H1 (cell line): ENCODE results near the gene ZNF610. TPM values are rescaled to one million over a fixed set of nuclear protein-coding genes. Genes with fewer than 3 reads are reported as not detected.

Source experiments
- CTCF ChIA-PET: fragments of 300-600 bp; sonication (Branson Sonifier 250); formaldehyde crosslinking; loops from one replicate; lab custom pipeline; 2021; ENCODE audit not compliant: partially characterized antibody; lab: Charles Lee
- POLR2A ChIA-PET: fragments of 300-600 bp; sonication (Branson Sonifier 250); formaldehyde crosslinking; loops from one replicate; lab custom pipeline; 2021; ENCODE audit warnings: inconsistent platforms; ENCODE audit not compliant: partially characterized antibody; lab: Charles Lee
- DNase-seq, 2 experiments: peaks; one replicate each; pipeline versions ENCODE4 v3.0.0 to v3.0.0-alpha.2; 2010 to 2022; ENCODE audit warnings: low spot score in 2 of 2, low read depth in 1 of 2, mixed read lengths in 1 of 2
- FAIRE-seq: peaks from 2 replicates; lab custom pipeline; 2011; peaks lifted over from hg19 to GRCh38; lab: Jason Lieb, UNC
- H2AFZ ChIP-seq: 2 replicates; pipeline ENCODE4 v1.8.1; 2012; ENCODE audit warnings: low read length, inconsistent platforms
- H2AK5ac ChIP-seq: 2 replicates; pipeline ENCODE4 v1.6.1; 2013; ENCODE audit warnings: low read depth, low read length
- H2BK120ac ChIP-seq: replicated peaks from 2 replicates; pipeline ENCODE3; 2013; ENCODE audit warnings: low read depth, low read length, inconsistent platforms
- H2BK12ac ChIP-seq: 2 replicates; pipeline ENCODE4 v1.6.1; 2013; ENCODE audit warnings: low read depth, low read length
- H2BK15ac ChIP-seq: 2 replicates; pipeline ENCODE4 v1.6.1; 2013; ENCODE audit warnings: low read length
- H2BK20ac ChIP-seq: 2 replicates; pipeline ENCODE4 v1.6.1; 2013; ENCODE audit warnings: low read length
- H2BK5ac ChIP-seq: 2 replicates; pipeline ENCODE4 v1.6.1; 2013; ENCODE audit warnings: low read depth, low read length
- H3K14ac ChIP-seq: 2 replicates; pipeline ENCODE4 v1.6.1; 2013; ENCODE audit warnings: inconsistent platforms; ENCODE audit not compliant: insufficient read length
- H3K18ac ChIP-seq: 2 replicates; pipeline ENCODE4 v1.6.1; 2013; ENCODE audit warnings: low read length; ENCODE audit errors: extremely low read depth
- H3K23ac ChIP-seq: 2 replicates; pipeline ENCODE4 v1.6.1; 2013; ENCODE audit warnings: inconsistent platforms; ENCODE audit not compliant: insufficient read length
- H3K23me2 ChIP-seq: 2 replicates; pipeline ENCODE4 v1.6.1; 2013; ENCODE audit warnings: low read depth, low read length
- H3K27ac ChIP-seq: 2 replicates; pipeline ENCODE4 v1.6.1; 2011; ENCODE audit warnings: low read depth, low read length, inconsistent platforms
- H3K27me3 ChIP-seq, 4 experiments: replicated peaks in 1 of 4; 1 replicate in 1 of 4; 2 replicates in 3 of 4; pipeline versions ENCODE4 v1.6.1 to v1.8.1; 2011 to 2013; ENCODE audit warnings: low read length in 3 of 4, mild to moderate bottlenecking in 3 of 4, inconsistent platforms in 2 of 4, mixed read lengths in 2 of 4, moderate library complexity in 1 of 4; ENCODE audit not compliant: control insufficient read depth in 3 of 4, insufficient read depth in 3 of 4; ENCODE audit errors: extremely low read depth in 1 of 4
- H3K36me3 ChIP-seq, 4 experiments: 2 replicates each; pipeline versions ENCODE4 v1.6.1 to v1.8.1; 2011 to 2013; ENCODE audit warnings: mild to moderate bottlenecking in 4 of 4, low read length in 3 of 4, moderate library complexity in 2 of 4, control low read depth in 1 of 4, inconsistent platforms in 1 of 4; ENCODE audit not compliant: insufficient read depth in 4 of 4, control insufficient read depth in 2 of 4
- H3K4ac ChIP-seq: replicated peaks from 2 replicates; pipeline ENCODE3; 2013; ENCODE audit warnings: low read length, low read depth, mixed read lengths, inconsistent platforms; ENCODE audit not compliant: insufficient read length
- H3K4me1 ChIP-seq, 4 experiments: replicated peaks in 1 of 4; 1 replicate in 1 of 4; 2 replicates in 3 of 4; pipeline versions ENCODE4 v1.6.1 to v1.8.1; 2011 to 2013; ENCODE audit warnings: low read length in 3 of 4, inconsistent platforms in 2 of 4, mixed read lengths in 1 of 4; ENCODE audit not compliant: insufficient read depth in 4 of 4, control insufficient read depth in 3 of 4
- H3K4me2 ChIP-seq, 2 experiments: 2 replicates each; pipeline versions ENCODE4 v1.6.1 to v1.8.1; 2011 to 2013; ENCODE audit warnings: low read depth in 2 of 2, low read length in 2 of 2, control low read depth in 1 of 2, inconsistent platforms in 1 of 2, mild to moderate bottlenecking in 1 of 2; ENCODE audit not compliant: insufficient read depth in 1 of 2
- H3K4me3 ChIP-seq, 4 experiments: fragments of 200-600, 300-600 bp in 1 of 4; sonication (generic), shearing (Covaris generic), sonication (Bioruptor Twin) in 1 of 4; 2 replicates each; pipeline versions ENCODE4 v1.5.1 to v1.8.1; 2011 to 2016; ENCODE audit warnings: low read length in 4 of 4, low read depth in 3 of 4, control low read depth in 2 of 4, inconsistent platforms in 2 of 4, mild to moderate bottlenecking in 2 of 4, mixed read lengths in 1 of 4, moderate library complexity in 1 of 4; ENCODE audit not compliant: insufficient read depth in 2 of 4; ENCODE audit errors: extremely low read depth in 1 of 4
- H3K56ac ChIP-seq: replicated peaks from 2 replicates; pipeline ENCODE3; 2013; ENCODE audit warnings: low read depth, mild to moderate bottlenecking, mixed read lengths, low read length, inconsistent platforms; ENCODE audit not compliant: insufficient read length
- H3K79me1 ChIP-seq: 2 replicates; pipeline ENCODE4 v1.6.1; 2013; ENCODE audit warnings: low read depth, low read length, control low read depth
- H3K79me2 ChIP-seq, 2 experiments: 2 replicates each; pipeline versions ENCODE4 v1.6.1 to v1.8.1; 2012 to 2013; ENCODE audit warnings: low read length in 2 of 2, mild to moderate bottlenecking in 2 of 2, inconsistent platforms in 1 of 2; ENCODE audit not compliant: insufficient read depth in 2 of 2, control insufficient read depth in 1 of 2
- H3K9ac ChIP-seq, 4 experiments: replicated peaks in 1 of 4; 1 replicate in 1 of 4; 2 replicates in 3 of 4; pipeline versions ENCODE4 v1.6.1 to v1.8.1; 2011 to 2013; ENCODE audit warnings: low read depth in 3 of 4, low read length in 3 of 4, control low read depth in 2 of 4, mild to moderate bottlenecking in 2 of 4, moderate library complexity in 2 of 4, inconsistent platforms in 1 of 4; ENCODE audit errors: extremely low read depth in 1 of 4
- H3K9me3 ChIP-seq, 2 experiments: 2 replicates each; pipeline versions ENCODE4 v1.6.1 to v1.8.1; 2012 to 2013; ENCODE audit warnings: mild to moderate bottlenecking in 2 of 2, moderate library complexity in 2 of 2, control low read depth in 1 of 2, inconsistent platforms in 1 of 2, low read depth in 1 of 2, low read length in 1 of 2, mixed read lengths in 1 of 2; ENCODE audit not compliant: insufficient read depth in 2 of 2
- H4K20me1 ChIP-seq, 2 experiments: replicated peaks in 1 of 2; 2 replicates each; pipeline versions ENCODE3 to v1.8.1; 2011 to 2013; ENCODE audit warnings: inconsistent platforms in 2 of 2, low read length in 2 of 2, mild to moderate bottlenecking in 1 of 2; ENCODE audit not compliant: insufficient read depth in 2 of 2, control insufficient read depth in 1 of 2
- H4K5ac ChIP-seq: 2 replicates; pipeline ENCODE4 v1.6.1; 2013; ENCODE audit warnings: low read length, low read depth, mixed read lengths, inconsistent platforms; ENCODE audit not compliant: insufficient read length
- H4K8ac ChIP-seq: 2 replicates; pipeline ENCODE4 v1.8.0; 2013; ENCODE audit warnings: mild to moderate bottlenecking, moderate library complexity, low read length, inconsistent platforms; ENCODE audit not compliant: insufficient read depth; ENCODE audit errors: extremely low read depth
- H4K91ac ChIP-seq: replicated peaks from 2 replicates; pipeline ENCODE3; 2013; ENCODE audit warnings: low read length, mixed read lengths, inconsistent platforms; ENCODE audit not compliant: insufficient read length
- BRCA1 ChIP-seq: IDR thresholded peaks from 2 replicates; pipeline ENCODE4 v1.6.1; 2012; ENCODE audit warnings: low read depth, low read length, improper control_type of control experiment
- HDAC2 ChIP-seq, 2 experiments: fragments of 300-600 bp in 1 of 2; sonication (generic) in 1 of 2; IDR thresholded peaks; 2 replicates each; pipeline ENCODE4 v1.6.1; 2011 to 2012; ENCODE audit warnings: low read depth in 2 of 2, low read length in 2 of 2, mild to moderate bottlenecking in 2 of 2, moderate library complexity in 2 of 2, borderline replicate concordance in 1 of 2, inconsistent platforms in 1 of 2
- JUND ChIP-seq: IDR thresholded peaks from 2 replicates; pipeline ENCODE4 v1.6.1; 2011; ENCODE audit warnings: mild to moderate bottlenecking, improper control_type of control experiment, low read length
- KDM5A ChIP-seq: fragments of 200-600 bp; IDR thresholded peaks from 2 replicates; pipeline ENCODE4 v1.7.1; 2012; ENCODE audit warnings: mild to moderate bottlenecking, low read length, inconsistent platforms, mixed read lengths
- MAX ChIP-seq: IDR thresholded peaks from 2 replicates; pipeline ENCODE4 v1.6.1; 2012; ENCODE audit warnings: inconsistent platforms
- SIN3A ChIP-seq, 2 experiments: IDR thresholded peaks in 1 of 2; conservative IDR thresholded peaks in 1 of 2; 2 replicates each; pipeline ENCODE4 v1.6.1; 2011 to 2012; ENCODE audit warnings: low read length in 2 of 2, improper control_type of control experiment in 1 of 2, low read depth in 1 of 2, mild to moderate bottlenecking in 1 of 2
- SIX5 ChIP-seq: IDR thresholded peaks from 2 replicates; pipeline ENCODE4 v1.6.1; 2011; ENCODE audit warnings: mild to moderate bottlenecking, low read depth, low read length
- SRF ChIP-seq: IDR thresholded peaks from 2 replicates; pipeline ENCODE4 v1.6.1; 2011; ENCODE audit warnings: mild to moderate bottlenecking, low read depth, low read length, moderate library complexity
- TAF1 ChIP-seq: IDR thresholded peaks from 2 replicates; pipeline ENCODE4 v1.6.1; 2011; ENCODE audit warnings: mild to moderate bottlenecking, low read depth, low read length
- TAF7 ChIP-seq: optimal IDR thresholded peaks from 2 replicates; pipeline ENCODE3; 2011; ENCODE audit warnings: low read depth, mild to moderate bottlenecking, inconsistent platforms, low read length, moderate library complexity, borderline replicate concordance
- TBP ChIP-seq: IDR thresholded peaks from 2 replicates; pipeline ENCODE4 v1.6.1; 2011; ENCODE audit warnings: low read depth, low read length, improper control_type of control experiment
- YY1 ChIP-seq: IDR thresholded peaks from 2 replicates; pipeline ENCODE4 v1.6.1; 2011; ENCODE audit warnings: low read depth, mild to moderate bottlenecking, low read length
- WGBS, 2 experiments: shearing (Covaris generic) in 1 of 2; methylation state at CpG; one replicate each; pipeline versions ENCODE4 v1.1.6 to v1.1.7; 2013 to 2015; ENCODE audit warnings: low lambda C conversion rate in 2 of 2, mixed read lengths in 2 of 2, inconsistent platforms in 1 of 2, low coverage in 1 of 2, missing lambda C conversion rate in 1 of 2; ENCODE audit not compliant: insufficient replicate concordance in 2 of 2, insufficient coverage in 1 of 2, insufficient read length in 1 of 2; ENCODE audit errors: extremely low coverage in 1 of 2, missing lambda C conversion rate in 1 of 2; 5-methylcytosine and 5-hydroxymethylcytosine counted together
- polyA plus RNA-seq, 7 experiments: library from polyadenylated mRNA; depleted of rRNA in 3 of 7; stranded (reverse) in 5 of 7; unstranded in 2 of 7; fragments of >200 nt in 5 of 7; fragments of 200-250 nt in 2 of 7; gene quantifications; 1 replicate in 5 of 7; 2 replicates in 1 of 7; 4 replicates in 1 of 7; pipeline versions ENCODE4 v1.2.1 to v1.2.3, GENCODE V29; 2011 to 2013; ENCODE audit warnings: missing spikeins in 2 of 7, mixed read lengths in 2 of 7
- total RNA-seq: library from RNA; stranded (reverse); fragmentation: NEBNext Ultra II Directional; extraction: Animal tissue kit (Norgen Biotek cat#: 25700); gene quantifications from 2 replicates; pipeline ENCODE4 v1.2.1, GENCODE V29; 2021

The ZNF610 gene
- total and polyA plus RNA-seq, 2 of the 8 experiments (the other 6 are each of a cell fraction or from before 2014, with no cell fraction given) = 2.4 to 5.4 TPM

- ChIA-PET POLR2A (no interaction called here), CTCF (no interaction called here)
- Histone ChIP-seq H4K20me1 (no peaks in the 10 kb centered on the region), H3K27ac (no peak overlapping the region), H4K5ac (no peak overlapping the region), H3K36me3 (peaks cover 0 to 45% (median 0%) of the 10 kb centered on the region in 4 experiments; a peak in 5 of 8 replicates), H3K9ac (no peak overlapping the region), H4K8ac (no peak overlapping the region; the same call in 1 of the 2 replicates), H3K23me2 (no peaks in the 10 kb centered on the region), H3K4me2 (no peak overlapping the region), H3K79me2 (no peaks in the 10 kb centered on the region), H3K27me3 (no peaks in the 10 kb centered on the region), H3K23ac (no peak overlapping the region), H3K79me1 (no peaks in the 10 kb centered on the region), H2AK5ac (no peak overlapping the region), H4K91ac (no peak overlapping the region), H3K18ac (no peak overlapping the region), H3K56ac (no peak overlapping the region), H3K4ac (no peak overlapping the region), H2BK12ac (no peak overlapping the region), H2BK120ac (no peak overlapping the region), H2BK5ac (no peak overlapping the region), H2AFZ (no peak overlapping the region), H3K4me3 (no peak overlapping the region), H3K4me1 (no peaks in the 10 kb centered on the region), H3K9me3 (peaks cover 30 to 47% of the 10 kb centered on the region in 2 experiments), H3K14ac (no peak overlapping the region), H2BK20ac (no peak overlapping the region), H2BK15ac (no peak overlapping the region)
- DNase-seq = no peak
- WGBS, 2 experiments = 93% methylated on average over 6 of the region's 6 CpGs; no CpG with 5 or more reads in 1 of the 2 experiments
- FAIRE-seq = no peak
- TF ChIP-seq YY1 (no peak), SRF (no peak), SIX5 (no peak), HDAC2 (IDR thresholded peaks at IDR 0.05; ENCODE audit: borderline replicate concordance in 1 of 2, low read depth in 2 of 2, low read length in 2 of 2) (no peak), TBP (no peak), TAF1 (no peak), SIN3A (conservative IDR thresholded peaks at IDR 0.05 in 1 of 2, IDR thresholded peaks at IDR 0.05 in 1 of 2; ENCODE audit: low read depth in 1 of 2, low read length in 2 of 2) (no peak), KDM5A (no peak), MAX (no peak), JUND (no peak), TAF7 (no peak), BRCA1 (no peak)
Observed at GRCh38 chr19:52410276-52410675, 74.2 kb downstream of the ZNF610 start.
